ENCODE measurements around the gene FEZ2.

- TF ChIP-seq, protein P1, sequence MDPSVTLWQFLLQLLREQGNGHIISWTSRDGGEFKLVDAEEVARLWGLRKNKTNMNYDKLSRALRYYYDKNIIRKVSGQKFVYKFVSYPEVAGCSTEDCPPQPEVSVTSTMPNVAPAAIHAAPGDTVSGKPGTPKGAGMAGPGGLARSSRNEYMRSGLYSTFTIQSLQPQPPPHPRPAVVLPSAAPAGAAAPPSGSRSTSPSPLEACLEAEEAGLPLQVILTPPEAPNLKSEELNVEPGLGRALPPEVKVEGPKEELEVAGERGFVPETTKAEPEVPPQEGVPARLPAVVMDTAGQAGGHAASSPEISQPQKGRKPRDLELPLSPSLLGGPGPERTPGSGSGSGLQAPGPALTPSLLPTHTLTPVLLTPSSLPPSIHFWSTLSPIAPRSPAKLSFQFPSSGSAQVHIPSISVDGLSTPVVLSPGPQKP (IDR thresholded peaks at IDR 0.05; ENCODE audit: low read depth, low read length) = no peak
- no peak for TF ChIP-seq POLR2A (IDR thresholded peaks at IDR 0.05; ENCODE audit: low read length)
- TF ChIP-seq, protein P2, sequence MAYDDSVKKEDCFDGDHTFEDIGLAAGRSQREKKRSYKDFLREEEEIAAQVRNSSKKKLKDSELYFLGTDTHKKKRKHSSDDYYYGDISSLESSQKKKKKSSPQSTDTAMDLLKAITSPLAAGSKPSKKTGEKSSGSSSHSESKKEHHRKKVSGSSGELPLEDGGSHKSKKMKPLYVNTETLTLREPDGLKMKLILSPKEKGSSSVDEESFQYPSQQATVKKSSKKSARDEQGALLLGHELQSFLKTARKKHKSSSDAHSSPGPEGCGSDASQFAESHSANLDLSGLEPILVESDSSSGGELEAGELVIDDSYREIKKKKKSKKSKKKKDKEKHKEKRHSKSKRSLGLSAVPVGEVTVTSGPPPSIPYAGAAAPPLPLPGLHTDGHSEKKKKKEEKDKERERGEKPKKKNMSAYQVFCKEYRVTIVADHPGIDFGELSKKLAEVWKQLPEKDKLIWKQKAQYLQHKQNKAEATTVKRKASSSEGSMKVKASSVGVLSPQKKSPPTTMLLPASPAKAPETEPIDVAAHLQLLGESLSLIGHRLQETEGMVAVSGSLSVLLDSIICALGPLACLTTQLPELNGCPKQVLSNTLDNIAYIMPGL (CRISPR knock-in tag; IDR thresholded peaks at IDR 0.05; ENCODE audit: borderline replicate concordance) = no peak
- TF ChIP-seq, protein P3, sequence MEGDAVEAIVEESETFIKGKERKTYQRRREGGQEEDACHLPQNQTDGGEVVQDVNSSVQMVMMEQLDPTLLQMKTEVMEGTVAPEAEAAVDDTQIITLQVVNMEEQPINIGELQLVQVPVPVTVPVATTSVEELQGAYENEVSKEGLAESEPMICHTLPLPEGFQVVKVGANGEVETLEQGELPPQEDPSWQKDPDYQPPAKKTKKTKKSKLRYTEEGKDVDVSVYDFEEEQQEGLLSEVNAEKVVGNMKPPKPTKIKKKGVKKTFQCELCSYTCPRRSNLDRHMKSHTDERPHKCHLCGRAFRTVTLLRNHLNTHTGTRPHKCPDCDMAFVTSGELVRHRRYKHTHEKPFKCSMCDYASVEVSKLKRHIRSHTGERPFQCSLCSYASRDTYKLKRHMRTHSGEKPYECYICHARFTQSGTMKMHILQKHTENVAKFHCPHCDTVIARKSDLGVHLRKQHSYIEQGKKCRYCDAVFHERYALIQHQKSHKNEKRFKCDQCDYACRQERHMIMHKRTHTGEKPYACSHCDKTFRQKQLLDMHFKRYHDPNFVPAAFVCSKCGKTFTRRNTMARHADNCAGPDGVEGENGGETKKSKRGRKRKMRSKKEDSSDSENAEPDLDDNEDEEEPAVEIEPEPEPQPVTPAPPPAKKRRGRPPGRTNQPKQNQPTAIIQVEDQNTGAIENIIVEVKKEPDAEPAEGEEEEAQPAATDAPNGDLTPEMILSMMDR (IDR thresholded peaks at IDR 0.05) = no peak
Measured at GRCh38 chr2:36633470-36634092, 35.6 kb upstream of the FEZ2 start.

Data from A549 (cell line).